AG04449 (cell line): ENCODE data around the gene GTF2B.
"Not testable (repeated sequence)": the region's sequence is repeated elsewhere in the genome, so short reads cannot be mapped to it uniquely, and the experiment has no call there.

Experiments
- CTCF ChIA-PET: fragments of 350-600 bp; formaldehyde crosslinking; extraction: SDS; loops from one replicate; lab custom pipeline; 2021; ENCODE audit warnings: antibody characterized with exemption; lab: Yijun Ruan, JAX
- POLR2A ChIA-PET: fragments of 400-600, 350-600 bp; formaldehyde crosslinking; extraction: SDS; loops from one replicate; lab custom pipeline; 2020; ENCODE audit warnings: antibody characterized with exemption, inconsistent platforms; lab: Yijun Ruan, JAX
- DNase-seq: peaks from one replicate; pipeline ENCODE4 v3.0.0-alpha.2; 2010; ENCODE audit warnings: low read depth, low spot score
- H3K4me3 ChIP-seq: 2 replicates; pipeline ENCODE4 v1.5.1; 2011; ENCODE audit warnings: low read depth, mild to moderate bottlenecking, control low read depth, low read length
- TF ChIP-seq, protein P1 (sequence below): IDR thresholded peaks from one replicate; pipeline ENCODE4 v1.5.1; 2011; ENCODE audit warnings: mild to moderate bottlenecking, moderate library complexity, low read length, control low read depth, inconsistent platforms; ENCODE audit not compliant: insufficient read depth; ENCODE audit errors: missing control alignments

The GTF2B gene

DNA sequence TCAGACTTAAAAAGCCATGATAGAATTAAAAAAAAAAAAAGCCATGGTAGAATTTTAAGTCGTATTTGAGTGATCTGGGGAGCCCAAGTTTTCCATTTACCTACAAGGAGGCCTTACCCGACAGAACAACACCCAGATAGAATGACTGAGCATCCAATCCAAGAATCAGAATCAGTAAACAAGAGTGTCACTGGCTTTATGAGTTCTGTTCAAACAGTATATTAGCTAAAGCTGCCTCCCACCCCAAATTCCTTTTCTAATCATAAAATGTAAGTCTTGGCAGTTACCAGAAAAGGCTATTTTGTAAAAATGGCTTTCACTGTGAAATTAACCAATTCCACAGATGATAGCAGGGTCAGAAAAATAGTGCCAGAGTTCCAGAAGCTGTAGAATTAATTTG, 1.2 kb downstream of the GTF2B start:
- ChIA-PET POLR2A (interaction anchor here (0.6 to 1.5 kb wide), 5 partner anchors 7 to 206 kb away, joined by 3 to 6 read pairs (median 4); partner anchors contain the start of gene PKN2), CTCF (interaction anchor here (2.0 to 5.6 kb wide), 3 partner anchors 12 to 235 kb away, joined by 6 to 77 read pairs (median 6); no protein-coding TSS in a partner anchor)
- TF ChIP-seq, protein P1, sequence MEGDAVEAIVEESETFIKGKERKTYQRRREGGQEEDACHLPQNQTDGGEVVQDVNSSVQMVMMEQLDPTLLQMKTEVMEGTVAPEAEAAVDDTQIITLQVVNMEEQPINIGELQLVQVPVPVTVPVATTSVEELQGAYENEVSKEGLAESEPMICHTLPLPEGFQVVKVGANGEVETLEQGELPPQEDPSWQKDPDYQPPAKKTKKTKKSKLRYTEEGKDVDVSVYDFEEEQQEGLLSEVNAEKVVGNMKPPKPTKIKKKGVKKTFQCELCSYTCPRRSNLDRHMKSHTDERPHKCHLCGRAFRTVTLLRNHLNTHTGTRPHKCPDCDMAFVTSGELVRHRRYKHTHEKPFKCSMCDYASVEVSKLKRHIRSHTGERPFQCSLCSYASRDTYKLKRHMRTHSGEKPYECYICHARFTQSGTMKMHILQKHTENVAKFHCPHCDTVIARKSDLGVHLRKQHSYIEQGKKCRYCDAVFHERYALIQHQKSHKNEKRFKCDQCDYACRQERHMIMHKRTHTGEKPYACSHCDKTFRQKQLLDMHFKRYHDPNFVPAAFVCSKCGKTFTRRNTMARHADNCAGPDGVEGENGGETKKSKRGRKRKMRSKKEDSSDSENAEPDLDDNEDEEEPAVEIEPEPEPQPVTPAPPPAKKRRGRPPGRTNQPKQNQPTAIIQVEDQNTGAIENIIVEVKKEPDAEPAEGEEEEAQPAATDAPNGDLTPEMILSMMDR = no peak
- peak overlapping the region; percentile 89 for H3K4me3 ChIP-seq
- no peak for DNase-seq

DNA sequence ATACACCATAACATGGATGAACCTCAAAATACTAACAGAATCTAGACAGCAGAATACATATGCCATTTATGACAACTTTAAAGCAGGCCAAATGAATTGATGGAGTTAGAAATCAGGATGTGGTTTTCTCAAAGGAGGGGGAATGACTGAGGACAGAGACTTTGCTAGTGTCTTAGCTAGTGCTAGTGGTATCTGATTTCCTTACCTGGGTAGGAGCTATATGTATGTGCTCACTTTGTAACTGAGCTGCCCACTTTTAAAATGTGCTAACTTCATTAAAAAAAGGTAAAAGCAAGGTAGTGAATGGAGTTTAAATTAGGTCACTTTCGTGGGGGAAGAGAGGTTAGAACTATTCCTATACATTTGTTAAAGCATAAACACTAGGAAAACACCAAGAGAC, 2.6 kb downstream of the GTF2B start:
- no peak for DNase-seq
- ChIA-PET POLR2A (interaction anchor here (0.5 kb wide), 1 partner anchor 264 kb away, joined by 3 read pairs; no protein-coding TSS in a partner anchor), CTCF (interaction anchor here (5.6 kb wide), 1 partner anchor 11 kb away, joined by 77 read pairs; no protein-coding TSS in a partner anchor)
- TF ChIP-seq, protein P1 = no peak
- H3K4me3 ChIP-seq = no peak overlapping the region

- no peak for DNase-seq
- TF ChIP-seq, protein P1 = no peak
- ChIA-PET POLR2A (no interaction called here), CTCF (interaction anchor here (1.0 to 3.2 kb wide), 2 partner anchors 9 to 230 kb away, joined by 3 to 11 read pairs; no protein-coding TSS in a partner anchor)
- H3K4me3 ChIP-seq = no peak overlapping the region
Measured at GRCh38 chr1:88885933-88886332, 5.4 kb downstream of the GTF2B start.

DNA sequence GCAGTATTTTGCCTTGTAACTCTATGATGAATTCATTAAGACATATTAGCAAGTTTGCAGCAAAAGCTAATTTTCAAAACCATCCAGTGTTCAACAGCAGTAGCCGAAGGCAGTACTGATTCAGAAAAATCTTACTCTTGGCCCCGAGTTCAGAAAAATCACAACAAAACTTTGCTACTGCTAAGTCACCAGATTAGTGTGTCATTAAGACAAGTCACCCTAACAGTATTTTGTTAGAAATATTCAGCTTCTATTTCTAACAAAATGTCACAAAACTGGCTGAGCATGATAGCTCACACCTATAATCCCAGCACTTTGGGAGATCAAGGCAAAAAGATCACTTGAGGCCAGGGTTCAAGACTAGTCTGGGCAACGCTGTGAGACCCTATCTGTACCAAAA, 8.2 kb downstream of the GTF2B start:
- DNase-seq = no peak
- no peak overlapping the region for H3K4me3 ChIP-seq
- CTCF ChIA-PET = interaction anchor here (1.4 to 3.2 kb wide), 2 partner anchors 13 to 227 kb away, joined by 3 to 11 read pairs; no protein-coding TSS in a partner anchor
- TF ChIP-seq, protein P1 = no peak
- POLR2A ChIA-PET = interaction anchor here (0.6 kb wide), 1 partner anchor 8 kb away, joined by 4 read pairs; the partner anchor contains the start of gene GTF2B

DNA sequence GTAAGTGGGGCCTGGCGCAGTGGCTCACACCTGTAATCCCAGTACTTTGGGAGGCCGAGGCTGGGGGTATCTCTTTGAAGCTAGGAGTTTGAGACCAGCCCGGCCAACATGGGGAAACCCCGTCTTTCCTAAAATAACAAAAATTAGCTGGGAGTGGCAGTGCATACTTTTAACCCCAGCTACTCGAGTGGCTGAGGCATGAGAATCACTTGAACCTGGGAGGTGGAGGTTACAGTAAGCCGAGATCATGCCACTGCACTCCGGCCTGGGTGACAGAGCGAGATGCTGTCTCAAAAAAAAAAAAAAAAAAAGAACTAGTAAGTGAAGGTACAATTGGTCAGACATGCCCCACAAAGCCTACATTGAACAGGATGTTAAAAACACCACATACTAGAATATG, 10.7 kb downstream of the GTF2B start:
- DNase-seq = not testable (repeated sequence)

DNA sequence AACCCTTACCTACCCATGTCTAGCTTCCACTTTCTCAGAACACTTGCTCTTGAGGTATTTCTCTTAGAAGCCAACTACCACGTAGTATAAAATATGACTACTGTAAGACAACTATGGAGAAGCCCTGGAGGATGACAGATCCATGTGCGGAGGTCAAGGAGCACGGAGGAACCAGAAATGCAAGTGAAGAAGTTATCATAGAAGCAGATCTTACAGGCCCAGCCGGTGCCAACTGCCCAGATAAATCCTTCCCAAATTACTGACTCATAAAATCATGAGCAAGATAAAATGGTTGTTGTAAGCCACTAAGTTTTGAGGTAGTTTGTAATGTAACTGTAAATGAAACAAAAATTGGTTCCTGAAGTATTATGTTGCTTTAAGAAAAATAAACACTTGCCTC, 12.6 kb downstream of the GTF2B start:
- TF ChIP-seq, protein P1 = no peak
- CTCF ChIA-PET = interaction anchor here (0.7 to 7.6 kb wide), 13 partner anchors 11 to 284 kb away, joined by 3 to 155 read pairs (median 14); partner anchors contain the start of gene GTF2B

More for the DNA sequence above, 10.7 kb downstream of the GTF2B start:
- CTCF ChIA-PET = interaction anchor here (0.9 to 6.8 kb wide), 4 partner anchors 9 to 227 kb away, joined by 3 to 77 read pairs (median 4); partner anchors contain the start of gene GTF2B
- H3K4me3 ChIP-seq, POLR2A ChIA-PET: not testable (repeated sequence)

More for the DNA sequence above, 12.6 kb downstream of the GTF2B start:
- DNase-seq = no peak
- POLR2A ChIA-PET = interaction anchor here (0.8 kb wide), 1 partner anchor 12 kb away, joined by 4 read pairs; no protein-coding TSS in a partner anchor
- H3K4me3 ChIP-seq = no peak overlapping the region
